ENCODE measurements around the gene SDK1.

GRCh38 chr7:4144811-4145510 lies 843.9 kb downstream of the SDK1 start:
- no peak for TF ChIP-seq CTCF (IDR thresholded peaks at IDR 0.05)
- no peak for TF ChIP-seq POLR2A (IDR thresholded peaks at IDR 0.05)
